Ascending aorta (tissue), 2 donors: ENCODE results near the gene MYO1F. TPM values are rescaled to one million over a fixed set of nuclear protein-coding genes. Genes with fewer than 3 reads are reported as not detected.

ENCODE experiments used
- DNase-seq, 2 donors: peaks; one replicate each; pipeline ENCODE4 v3.0.0-alpha.2; 2019; ENCODE audit warnings: low spot score in 2 of 2
- H3K27ac ChIP-seq, 2 donors: fragments of 200-600 bp; sonication (generic); one replicate each; pipeline ENCODE4 v1.5.1; 2016 to 2017; ENCODE audit warnings: mild to moderate bottlenecking in 1 of 2
- H3K27me3 ChIP-seq: fragments of 200-600 bp; sonication (generic); one replicate; pipeline ENCODE4 v1.5.1; 2017
- H3K36me3 ChIP-seq, 2 donors: fragments of 200-600 bp; sonication (generic); one replicate each; pipeline ENCODE4 v1.5.1; 2016
- H3K4me1 ChIP-seq, 2 donors: fragments of 200-600 bp; sonication (generic); one replicate each; pipeline ENCODE4 v1.5.1; 2016 to 2017; ENCODE audit warnings: mild to moderate bottlenecking in 1 of 2
- H3K4me3 ChIP-seq, 2 donors: fragments of 200-600 bp; sonication (generic); one replicate each; pipeline ENCODE4 v1.5.1; 2016 to 2017; ENCODE audit warnings: mild to moderate bottlenecking in 1 of 2
- H3K9me3 ChIP-seq, 2 donors: fragments of 200-600 bp; sonication (generic); one replicate each; pipeline ENCODE4 v1.5.1; 2016
- CTCF ChIP-seq, 3 experiments: fragments of 200-600 bp in 2 of 3; fragments of 450-650 bp in 1 of 3; sonication (generic) in 2 of 3; IDR thresholded peaks; one replicate each; pipeline ENCODE4 v1.5.1; 2016 to 2019; ENCODE audit warnings: antibody characterized with exemption in 3 of 3, mild to moderate bottlenecking in 1 of 3, moderate library complexity in 1 of 3
- intact Hi-C: fragments of 100-400 bp; cut with DNase I; formaldehyde crosslinking; loops from one replicate; pipeline ENCODE4 v1.15.1; 2023
- total RNA-seq: library from RNA; depleted of rRNA; stranded (reverse); fragments of >200 nt; gene quantifications from one replicate; pipeline ENCODE4 v1.1.0, GENCODE V29; 2016

MYO1F gene
- total RNA-seq, 1 donor from 2014 or later, result 5.0 TPM

GRCh38 chr19:8484331-8484894 is 92.8 kb downstream of the MYO1F start:
- intact Hi-C loops, result no loop called here
- TF ChIP-seq CTCF (IDR thresholded peaks at IDR 0.05), result no peak
- H3K4me1 ChIP-seq, result no peaks in the 10 kb centered on the region
- H3K36me3 ChIP-seq, result peaks cover 74 to 80% of the 10 kb centered on the region in 2 donors
- H3K27me3 ChIP-seq, result no peaks in the 10 kb centered on the region
- peak in 1 of 2 donors; percentile 26 for DNase-seq
- no peak overlapping the region for H3K27ac ChIP-seq
- H3K9me3 ChIP-seq, result no peaks in the 10 kb centered on the region
- no peak overlapping the region for H3K4me3 ChIP-seq

- Histone ChIP-seq H3K4me3 (no peak overlapping the region), H3K27ac (no peak overlapping the region), H3K4me1 (no peaks in the 10 kb centered on the region), H3K27me3 (no peaks in the 10 kb centered on the region), H3K9me3 (no peaks in the 10 kb centered on the region), H3K36me3 (peaks cover 68 to 75% of the 10 kb centered on the region in 2 donors)
- DNase-seq, result no peak
- intact Hi-C loops, result no loop called here
- no peak for TF ChIP-seq CTCF (IDR thresholded peaks at IDR 0.05)
Measured at GRCh38 chr19:8483165-8483564, 94.1 kb downstream of the MYO1F start.

GRCh38 chr19:8482696-8483095 is 94.5 kb downstream of the MYO1F start:
- Histone ChIP-seq H3K27me3 (no peaks in the 10 kb centered on the region), H3K27ac (no peak overlapping the region), H3K9me3 (no peaks in the 10 kb centered on the region), H3K4me1 (no peaks in the 10 kb centered on the region), H3K4me3 (no peak overlapping the region), H3K36me3 (peaks cover 63 to 75% of the 10 kb centered on the region in 2 donors)
- DNase-seq, result no peak
- intact Hi-C loops, result no loop called here
- no peak for TF ChIP-seq CTCF (IDR thresholded peaks at IDR 0.05)

GRCh38 chr19:8481616-8482015 is 95.6 kb downstream of the MYO1F start:
- H3K27ac ChIP-seq, result no peak overlapping the region
- H3K9me3 ChIP-seq, result no peaks in the 10 kb centered on the region
- H3K4me1 ChIP-seq, result no peaks in the 10 kb centered on the region
- H3K36me3 ChIP-seq, result peaks cover 57 to 74% of the 10 kb centered on the region in 2 donors
- no peaks in the 10 kb centered on the region for H3K27me3 ChIP-seq
- DNase-seq, result no peak
- intact Hi-C loops, result no loop called here
- TF ChIP-seq CTCF (IDR thresholded peaks at IDR 0.05), result no peak
- no peak overlapping the region for H3K4me3 ChIP-seq

- Histone ChIP-seq H3K27ac (no peak overlapping the region), H3K4me1 (no peaks in the 10 kb centered on the region)
- intact Hi-C loops, result no loop called here
Measured at GRCh38 chr19:8481201-8481600, 96.0 kb downstream of the MYO1F start.

More at GRCh38 chr19:8481201-8481600, 96.0 kb downstream of the MYO1F start:
- H3K36me3 ChIP-seq, result peaks cover 57 to 74% of the 10 kb centered on the region in 2 donors
- DNase-seq, result no peak
- no peak for TF ChIP-seq CTCF (IDR thresholded peaks at IDR 0.05)
- H3K4me3 ChIP-seq, result no peak overlapping the region
- no peaks in the 10 kb centered on the region for H3K27me3 ChIP-seq
- no peaks in the 10 kb centered on the region for H3K9me3 ChIP-seq
